ENCODE results near the gene RUBCN.

RUBCN gene

GRCh38 chr3:197720694-197721093, 16.0 kb downstream of the RUBCN start:
- peaks cover 51% of the 10 kb centered on the region for H3K36me3 ChIP-seq (ENCODE audit: control insufficient read depth, low read length)
- peaks cover 15% of the 10 kb centered on the region; the same call in 1 of the 2 replicates for H3K9me3 ChIP-seq (ENCODE audit: control insufficient read depth, insufficient read depth, low read length)
- H4K20me1 ChIP-seq (ENCODE audit: control insufficient read depth, insufficient read depth, low read depth, low read length): 0 out of 2 replicates have a peak, but pooled peaks cover 3% of the 10 kb centered on the region
- peaks cover 23% of the 10 kb centered on the region for H3K4me1 ChIP-seq (ENCODE audit: control insufficient read depth, low read length)
- H3K4me2 ChIP-seq (ENCODE audit: low read length): no peak overlapping the region
- 0 out of 2 replicates have a peak, but pooled peaks cover 2% of the 10 kb centered on the region for H3F3A ChIP-seq (ENCODE audit: control insufficient read depth, insufficient read depth)
- no peaks in the 10 kb centered on the region for H3K27me3 ChIP-seq (ENCODE audit: control insufficient read depth, low read length)
- peaks cover 81% of the 10 kb centered on the region for H3K79me2 ChIP-seq (ENCODE audit: control insufficient read depth, low read length)
- TF ChIP-seq CTCF (IDR thresholded peaks at IDR 0.05; ENCODE audit: low read depth, low read length, poor library complexity, severe bottlenecking): no peak
- no peak for TF ChIP-seq EZH2phosphoT487 (IDR thresholded peaks at IDR 0.05; ENCODE audit: borderline replicate concordance, low read length)
- no peaks in the 10 kb centered on the region for H3K9me2 ChIP-seq (replicated peaks; ENCODE audit: control insufficient read depth, low read length)
- no peak overlapping the region for H3K27ac ChIP-seq (ENCODE audit: low read depth, low read length)
- H3K4me3 ChIP-seq (ENCODE audit: low read length): no peak overlapping the region

- H3F3A ChIP-seq (ENCODE audit: control insufficient read depth, insufficient read depth): peaks cover 6% of the 10 kb centered on the region; the same call in 1 of the 2 replicates
- H3K79me2 ChIP-seq (ENCODE audit: control insufficient read depth, low read length): peaks cover 72% of the 10 kb centered on the region
- 0 out of 2 replicates have a peak, but pooled peaks cover 3% of the 10 kb centered on the region for H4K20me1 ChIP-seq (ENCODE audit: control insufficient read depth, insufficient read depth, low read depth, low read length)
- H3K9me3 ChIP-seq (ENCODE audit: control insufficient read depth, insufficient read depth, low read length): peaks cover 15% of the 10 kb centered on the region; the same call in 1 of the 2 replicates
- H3K27me3 ChIP-seq (ENCODE audit: control insufficient read depth, low read length): no peaks in the 10 kb centered on the region
- no peak overlapping the region for H3K4me3 ChIP-seq (ENCODE audit: low read length)
- peaks cover 13% of the 10 kb centered on the region for H3K4me1 ChIP-seq (ENCODE audit: control insufficient read depth, low read length)
- H3K36me3 ChIP-seq (ENCODE audit: control insufficient read depth, low read length): peaks cover 53% of the 10 kb centered on the region
- H3K4me2 ChIP-seq (ENCODE audit: low read length): no peak overlapping the region
- TF ChIP-seq EZH2phosphoT487 (IDR thresholded peaks at IDR 0.05; ENCODE audit: borderline replicate concordance, low read length): no peak
- no peak for TF ChIP-seq CTCF (IDR thresholded peaks at IDR 0.05; ENCODE audit: low read depth, low read length, poor library complexity, severe bottlenecking)
- H3K27ac ChIP-seq (ENCODE audit: low read depth, low read length): no peak overlapping the region
- H3K9me2 ChIP-seq (replicated peaks; ENCODE audit: control insufficient read depth, low read length): no peaks in the 10 kb centered on the region
These were observed 17.8 kb downstream of the RUBCN start for GRCh38 chr3:197718891-197719290.

GRCh38 chr3:197714251-197714650, 22.5 kb downstream of the RUBCN start:
- Histone ChIP-seq H3K27me3 (ENCODE audit: control insufficient read depth, low read length) (no peaks in the 10 kb centered on the region), H3F3A (ENCODE audit: control insufficient read depth, insufficient read depth) (peaks cover 17% of the 10 kb centered on the region), H3K9me3 (ENCODE audit: control insufficient read depth, insufficient read depth, low read length) (no peaks in the 10 kb centered on the region), H3K9me2 (replicated peaks; ENCODE audit: control insufficient read depth, low read length) (no peaks in the 10 kb centered on the region), H3K27ac (ENCODE audit: low read depth, low read length) (no peak overlapping the region), H3K4me2 (ENCODE audit: low read length) (no peak overlapping the region), H3K36me3 (ENCODE audit: control insufficient read depth, low read length) (peaks cover 37% of the 10 kb centered on the region), H3K4me1 (ENCODE audit: control insufficient read depth, low read length) (peaks cover 48% of the 10 kb centered on the region), H3K4me3 (ENCODE audit: low read length) (no peak overlapping the region), H4K20me1 (ENCODE audit: control insufficient read depth, insufficient read depth, low read depth, low read length) (peaks cover 7% of the 10 kb centered on the region; the same call in 1 of the 2 replicates), H3K79me2 (ENCODE audit: control insufficient read depth, low read length) (peaks cover 65% of the 10 kb centered on the region)
- TF ChIP-seq EZH2phosphoT487 (IDR thresholded peaks at IDR 0.05; ENCODE audit: borderline replicate concordance, low read length) (no peak), CTCF (IDR thresholded peaks at IDR 0.05; ENCODE audit: low read depth, low read length, poor library complexity, severe bottlenecking) (no peak)

All from DOHH2 (cell line).